NCI-H1048 (cell line): ENCODE measurements around the gene NSG2.
"Not testable (repeated sequence)": the region's sequence is repeated elsewhere in the genome, so short reads cannot be mapped to it uniquely, and the experiment has no call there.

Source experiments
- DNase-seq: peaks from one replicate; lab custom pipeline; 2025; lab: John Stamatoyannopoulos, UW

Gene NSG2

GRCh38 chr5:174101195-174101730 lies 55.8 kb downstream of the NSG2 start:
- DNase-seq = no peak

- DNase-seq = not testable (repeated sequence)
Observed at GRCh38 chr5:174102574-174102973, 57.1 kb downstream of the NSG2 start.

- no peak for DNase-seq
Observed at GRCh38 chr5:174106997-174107655, 61.6 kb downstream of the NSG2 start.

GRCh38 chr5:174108745-174109144 lies 63.2 kb downstream of the NSG2 start:
- no peak for DNase-seq

DNA sequence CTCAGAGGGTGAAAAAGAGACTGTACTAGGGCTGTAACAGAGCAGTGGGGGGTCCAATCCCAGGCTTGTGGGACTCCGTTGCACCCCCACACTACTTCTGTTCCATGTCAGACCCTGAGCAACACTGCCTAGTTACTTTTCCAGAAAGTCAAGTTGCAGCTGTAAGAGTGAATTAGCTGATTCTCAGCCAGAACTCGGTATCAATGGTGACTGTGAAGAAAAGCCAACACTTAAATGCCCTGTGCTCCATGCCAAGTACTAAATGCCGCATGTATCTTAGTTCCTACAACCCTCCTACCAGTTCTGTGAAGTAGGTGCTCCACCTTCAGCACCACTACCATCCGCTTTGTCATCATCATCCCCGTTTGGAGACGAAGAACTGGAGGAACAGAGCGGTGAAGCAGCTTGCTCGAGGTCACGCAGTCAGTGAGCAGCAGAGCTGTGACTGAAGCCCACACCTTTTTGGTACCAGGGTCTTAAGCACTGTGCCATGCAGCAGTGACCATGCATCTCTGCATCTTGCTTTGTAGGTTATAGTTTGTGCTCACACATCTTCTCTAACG lies 64.3 kb downstream of the NSG2 start:
- no peak for DNase-seq

DNA sequence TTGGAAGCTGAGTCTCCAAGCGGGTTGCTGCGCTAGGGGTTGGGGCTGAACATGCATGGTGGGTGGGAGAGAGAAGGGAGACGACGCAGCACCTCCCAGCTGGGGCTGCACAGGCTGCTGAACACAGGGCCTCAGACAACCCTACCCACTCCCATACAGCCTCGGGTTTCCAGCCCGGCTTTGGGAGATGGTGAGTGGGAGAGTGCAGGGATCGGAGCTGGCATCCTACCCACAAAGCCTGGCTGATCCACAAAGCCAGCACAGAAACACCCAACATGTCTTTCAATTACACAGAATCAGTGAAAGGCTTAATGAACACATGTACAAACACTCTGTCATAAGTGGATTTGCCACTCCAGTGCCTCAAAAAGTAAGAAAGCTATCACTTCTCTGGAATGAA lies 64.8 kb downstream of the NSG2 start:
- DNase-seq = no peak

- no peak for DNase-seq
Observed at GRCh38 chr5:174111287-174111973, 65.9 kb downstream of the NSG2 start.

DNA sequence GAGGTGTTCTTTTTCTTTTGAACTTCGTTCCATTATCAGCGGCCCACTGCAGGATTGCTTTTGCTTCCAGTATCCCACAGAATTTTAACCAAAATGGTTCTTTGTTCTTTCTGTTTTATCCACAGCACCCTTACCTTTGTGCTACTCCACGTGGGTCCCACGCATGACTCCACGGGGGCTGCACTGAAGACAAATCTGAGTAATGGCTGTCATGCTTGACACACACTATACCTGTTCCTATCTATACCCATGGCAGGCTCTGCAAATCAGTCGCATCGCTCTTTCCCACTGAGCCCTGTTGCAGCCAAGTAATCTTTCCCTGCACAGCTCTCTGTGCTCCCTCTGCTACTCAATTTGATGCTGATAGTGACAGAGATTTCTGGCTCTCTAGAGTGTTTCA lies 69.7 kb downstream of the NSG2 start:
- no peak for DNase-seq

DNA sequence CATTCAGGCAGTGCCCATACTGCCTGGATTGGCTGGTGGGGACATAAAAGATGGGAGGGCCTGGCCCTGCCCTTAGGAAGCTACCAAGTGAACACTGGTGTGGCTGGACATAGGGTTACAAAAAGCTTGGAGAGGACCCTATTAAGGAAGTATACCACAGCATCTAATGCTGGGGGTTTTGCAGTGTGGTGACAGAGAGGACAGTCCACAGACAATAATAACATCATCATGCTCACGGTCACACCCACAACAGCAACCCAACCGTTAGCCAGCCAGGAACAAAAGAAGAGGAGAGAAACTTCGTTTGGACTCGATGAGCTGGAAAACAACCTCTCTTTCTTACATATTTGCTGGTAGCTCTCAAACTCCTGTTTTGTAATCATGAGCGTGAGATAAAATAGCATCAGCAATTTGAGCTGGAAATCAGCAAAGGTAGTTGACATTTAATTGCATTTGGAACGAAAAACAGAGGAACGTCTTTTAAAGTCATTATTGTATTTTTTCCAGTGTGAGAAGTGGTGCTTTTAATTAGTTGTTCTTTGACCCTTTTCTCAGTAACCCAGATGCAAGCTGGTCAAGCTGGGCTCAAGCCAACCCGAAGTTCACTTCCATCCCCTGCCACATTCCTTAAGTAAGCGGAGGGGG lies 73.4 kb downstream of the NSG2 start:
- DNase-seq = no peak

- no peak for DNase-seq
Observed at GRCh38 chr5:174119468-174119881, 74.0 kb downstream of the NSG2 start.

- DNase-seq = no peak
Observed at GRCh38 chr5:174120401-174121005, 75.0 kb downstream of the NSG2 start.

DNA sequence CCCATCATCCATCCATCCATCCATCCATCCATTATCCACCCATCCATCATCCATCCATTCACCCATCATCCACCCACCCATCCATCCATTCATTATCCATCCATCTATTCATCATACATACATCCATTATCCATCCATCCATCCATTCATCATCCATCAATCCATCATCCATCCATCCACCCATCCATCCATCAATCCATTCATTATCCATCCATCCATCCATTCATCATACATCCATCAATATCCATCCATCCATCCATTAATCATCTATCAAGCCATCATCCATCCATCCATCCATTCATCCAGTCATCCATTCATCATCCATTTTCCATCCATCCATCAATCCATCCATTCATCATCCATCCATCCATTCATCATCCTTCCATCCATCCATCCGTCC lies 89.0 kb downstream of the NSG2 start:
- no peak for DNase-seq

GRCh38 chr5:174139623-174140022 lies 94.1 kb downstream of the NSG2 start:
- DNase-seq = no peak

DNA sequence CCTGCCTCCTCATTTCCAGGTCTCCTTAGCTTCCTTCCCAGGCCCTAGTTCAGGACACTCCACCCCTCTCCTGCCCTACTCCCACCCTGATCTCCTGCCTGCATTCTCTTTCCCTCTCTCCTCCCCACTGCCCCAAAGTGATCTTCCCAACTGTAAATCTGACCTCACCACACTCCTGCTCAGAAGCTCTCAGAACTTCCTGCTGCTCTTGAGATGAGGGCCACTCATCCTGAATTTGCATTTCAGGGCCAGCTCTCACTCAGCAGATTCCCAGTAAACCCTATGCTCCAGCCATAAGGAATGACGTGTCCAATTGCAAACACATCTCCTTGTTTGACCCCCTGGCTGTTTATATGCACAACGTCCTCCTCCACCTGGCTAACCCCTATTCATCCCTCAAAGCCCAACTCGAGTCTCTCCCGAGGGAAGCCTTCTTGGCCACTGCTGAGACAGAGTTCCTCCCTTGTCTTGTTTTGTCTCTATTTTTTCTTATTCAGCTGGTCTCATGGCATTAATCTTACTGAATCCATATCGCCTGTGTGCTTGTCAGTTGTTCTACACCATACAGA lies 95.0 kb downstream of the NSG2 start:
- no peak for DNase-seq

GRCh38 chr5:174141398-174141797 lies 95.9 kb downstream of the NSG2 start:
- no peak for DNase-seq

DNA sequence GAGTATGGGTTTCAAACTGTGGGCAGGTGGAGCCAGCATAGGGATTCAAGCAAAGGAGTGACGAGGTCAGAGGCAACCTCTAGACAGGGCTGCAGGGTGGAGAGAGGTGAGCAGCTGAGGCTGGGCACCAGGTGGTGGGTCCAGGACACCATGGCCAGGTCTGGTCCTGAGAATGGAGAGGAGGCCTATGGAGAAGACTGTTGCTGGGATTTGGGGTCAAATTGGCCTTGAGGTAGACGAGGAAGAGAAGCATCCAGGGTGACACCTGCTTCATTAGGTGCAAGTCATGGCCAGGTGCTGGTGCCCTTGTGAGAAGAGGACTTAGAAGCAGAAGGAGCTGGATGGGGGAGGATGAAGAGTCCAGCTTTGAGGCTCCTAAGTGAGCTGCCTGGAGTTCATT lies 99.6 kb downstream of the NSG2 start:
- no peak for DNase-seq

- DNase-seq = no peak
Observed at GRCh38 chr5:174145821-174146220, 100.3 kb downstream of the NSG2 start.

GRCh38 chr5:174146556-174146955 lies 101.0 kb downstream of the NSG2 start:
- DNase-seq = no peak

DNA sequence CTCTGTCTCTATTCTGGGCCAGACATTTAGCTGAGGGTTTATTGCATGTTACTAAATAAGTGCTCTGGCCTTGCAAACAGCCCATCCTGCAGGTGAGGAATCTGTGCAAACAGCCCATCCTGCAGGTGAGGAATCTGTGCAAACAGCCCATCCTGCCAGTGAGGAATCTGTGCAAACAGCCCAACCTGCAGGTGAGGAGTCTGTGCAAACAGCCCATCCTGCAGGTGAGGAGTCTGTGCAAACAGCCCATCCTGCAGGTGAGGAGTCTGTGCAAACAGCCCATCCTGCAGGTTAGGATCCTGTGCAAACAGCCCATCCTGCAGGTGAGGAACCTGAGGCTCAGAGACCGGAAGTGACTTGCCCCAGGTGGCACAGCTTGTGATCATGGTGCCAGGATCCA lies 101.5 kb downstream of the NSG2 start:
- DNase-seq = not testable (repeated sequence)

- DNase-seq = no peak
Observed at GRCh38 chr5:174147551-174147950, 102.0 kb downstream of the NSG2 start.

GRCh38 chr5:174148721-174149120 lies 103.2 kb downstream of the NSG2 start:
- DNase-seq = no peak

- no peak for DNase-seq
Observed at GRCh38 chr5:174149426-174149825, 103.9 kb downstream of the NSG2 start.
